Measurements from ENCODE around the gene TMEM63A.
"Not testable (repeated sequence)": the region's sequence is repeated elsewhere in the genome, so short reads cannot be mapped to it uniquely, and the experiment has no call there.

TMEM63A gene

GRCh38 chr1:225908773-225909172, 26.6 kb upstream of the TMEM63A start:
- DNase-seq (ENCODE audit: low spot score), result no peak

GRCh38 chr1:225908013-225908640, 25.9 kb upstream of the TMEM63A start:
- DNase-seq (ENCODE audit: low spot score), result no peak

- no peak for DNase-seq (ENCODE audit: low spot score)
Measured at GRCh38 chr1:225907341-225907740, 25.2 kb upstream of the TMEM63A start.

GRCh38 chr1:225906467-225906866, 24.3 kb upstream of the TMEM63A start:
- no peak for DNase-seq (ENCODE audit: low spot score)

GRCh38 chr1:225903623-225904022, 21.4 kb upstream of the TMEM63A start:
- no peak for DNase-seq (ENCODE audit: low spot score)

GRCh38 chr1:225899044-225899925, 17.1 kb upstream of the TMEM63A start:
- DNase-seq (ENCODE audit: low spot score), result no peak

GRCh38 chr1:225897595-225898514, 15.7 kb upstream of the TMEM63A start:
- DNase-seq (ENCODE audit: low spot score), result no peak

GRCh38 chr1:225896937-225897549, 14.9 kb upstream of the TMEM63A start:
- DNase-seq (ENCODE audit: low spot score), result no peak

GRCh38 chr1:225896494-225896893, 14.3 kb upstream of the TMEM63A start:
- no peak for DNase-seq (ENCODE audit: low spot score)

- no peak for DNase-seq (ENCODE audit: low spot score)
Measured at GRCh38 chr1:225892307-225892706, 10.1 kb upstream of the TMEM63A start.

GRCh38 chr1:225891229-225891972, 9.2 kb upstream of the TMEM63A start:
- DNase-seq (ENCODE audit: low spot score), result no peak

- DNase-seq (ENCODE audit: low spot score), result no peak
Measured at GRCh38 chr1:225890346-225891228, 8.4 kb upstream of the TMEM63A start.

- no peak for DNase-seq (ENCODE audit: low spot score)
Measured at GRCh38 chr1:225889743-225890142, 7.6 kb upstream of the TMEM63A start.

- DNase-seq (ENCODE audit: low spot score), result no peak
Measured at GRCh38 chr1:225888898-225889601, 6.9 kb upstream of the TMEM63A start, which contains the start of gene LEFTY1. TSS of gene LEFTY1 (minus strand) at chr1:225889146. CDS start at chr1:225889066, 80 bp downstream.

- DNase-seq (ENCODE audit: low spot score), result no peak
Measured at GRCh38 chr1:225888289-225888897, 6.2 kb upstream of the TMEM63A start.

GRCh38 chr1:225887554-225888288, 5.5 kb upstream of the TMEM63A start:
- DNase-seq (ENCODE audit: low spot score), result not testable (repeated sequence)

GRCh38 chr1:225887030-225887314, 4.8 kb upstream of the TMEM63A start:
- DNase-seq (ENCODE audit: low spot score), result no peak

Data from pons (tissue), 1 donor.